M059J (cell line): ENCODE data around the gene WDR45B. TPM values are rescaled to one million over a fixed set of nuclear protein-coding genes. Genes with fewer than 3 reads are reported as not detected.

Experiments
- DNase-seq: peaks from one replicate; pipeline ENCODE4 v3.0.0-alpha.2; 2012; ENCODE audit warnings: low read depth
- total RNA-seq: library from RNA; depleted of rRNA; stranded (reverse); fragments of >200 nt; shearing (Covaris generic); gene quantifications from 2 replicates; pipeline ENCODE4 v1.2.3, GENCODE V29; 2014

Gene WDR45B
- total RNA-seq, 1 experiment from 2014 or later, result 97.9 TPM

GRCh38 chr17:82629748-82630147 lies 18.5 kb downstream of the WDR45B start:
- no peak for DNase-seq

- no peak for DNase-seq
These were observed 20.8 kb downstream of the WDR45B start for GRCh38 chr17:82627405-82627804.

GRCh38 chr17:82623707-82624106 lies 24.5 kb downstream of the WDR45B start:
- no peak for DNase-seq

GRCh38 chr17:82619641-82620040 lies 28.6 kb downstream of the WDR45B start:
- DNase-seq, result no peak

- no peak for DNase-seq
These were observed 29.0 kb downstream of the WDR45B start for GRCh38 chr17:82619211-82619610.

GRCh38 chr17:82616021-82616711 lies 32.1 kb downstream of the WDR45B start:
- DNase-seq, result no peak

GRCh38 chr17:82615084-82616020 lies 32.9 kb downstream of the WDR45B start:
- no peak for DNase-seq

GRCh38 chr17:82614095-82614631 lies 34.1 kb downstream of the WDR45B start:
- no peak for DNase-seq

GRCh38 chr17:82613283-82614094 lies 34.8 kb downstream of the WDR45B start:
- DNase-seq, result no peak

GRCh38 chr17:82611140-82612058 lies 36.8 kb downstream of the WDR45B start:
- DNase-seq, result no peak

GRCh38 chr17:82609655-82610054 lies 38.6 kb downstream of the WDR45B start:
- no peak for DNase-seq

- no peak for DNase-seq
These were observed 39.4 kb downstream of the WDR45B start for GRCh38 chr17:82608816-82609215.

- DNase-seq, result no peak
These were observed 42.2 kb downstream of the WDR45B start for GRCh38 chr17:82605939-82606600.

- no peak for DNase-seq
These were observed 43.7 kb downstream of the WDR45B start for GRCh38 chr17:82604532-82604931.

- no peak for DNase-seq
These were observed 44.2 kb downstream of the WDR45B start for GRCh38 chr17:82603981-82604448.

GRCh38 chr17:82602986-82603710 lies 45.1 kb downstream of the WDR45B start:
- DNase-seq, result no peak

GRCh38 chr17:82602487-82602886 lies 45.8 kb downstream of the WDR45B start:
- DNase-seq, result no peak

- DNase-seq, result no peak
These were observed 46.7 kb downstream of the WDR45B start for GRCh38 chr17:82601447-82602000.
